HCT116 (cell line): Measurements from ENCODE around the gene PLP2. TPM values are rescaled to one million over a fixed set of nuclear protein-coding genes. Genes with fewer than 3 reads are reported as not detected.

Experiments used
- ATAC-seq: fragments of 200-7000 bp; cut with Tn5 transposase; 2 replicates; pipeline ENCODE4 v1.9.1; 2020; ENCODE audit warnings: mild to moderate bottlenecking, moderate library complexity
- BruUV-seq: library from RNA; stranded (reverse); fragments of 400-500 nt; replicated peaks from 2 replicates; lab custom pipeline; 2021; lab: Mats Ljungman, UMichigan
- CTCF ChIA-PET: fragments of 300-600 bp; sonication (Branson Sonifier 250); formaldehyde crosslinking; loops from one replicate; lab custom pipeline; 2021; ENCODE audit warnings: antibody characterized with exemption; lab: Charles Lee
- POLR2A ChIA-PET: fragments of 300-600, 350-600 bp; sonication (Branson Sonifier 250); formaldehyde crosslinking; loops from one replicate; lab custom pipeline; 2021; ENCODE audit warnings: antibody characterized with exemption; lab: Charles Lee
- RAD21 ChIA-PET, 2 experiments: fragments of 300-600 bp; sonication (Branson Sonifier 250); formaldehyde crosslinking; loops; one replicate each; lab custom pipeline; 2023; ENCODE audit warnings: low total read pairs in 2 of 2; ENCODE audit not compliant: uncharacterized antibody in 2 of 2, unreplicated experiment in 2 of 2, low non-redundant PET in 1 of 2; lab: Charles Lee
- DNase-seq: peaks from one replicate; pipeline ENCODE4 v3.0.0-alpha.2; 2010; ENCODE audit warnings: low read depth, low spot score
- H2AFZ ChIP-seq: fragments of 200-600 bp; shearing (Covaris generic), sonication (generic); 2 replicates; pipeline ENCODE4 v1.6.1; 2017; ENCODE audit warnings: low read depth, mixed run types, mixed read lengths, antibody characterized with exemption, low read length; ENCODE audit not compliant: poor library complexity, severe bottlenecking
- H3K27ac ChIP-seq: 2 replicates; pipeline ENCODE4 v1.5.1; 2012; ENCODE audit warnings: low read depth, low read length
- H3K27me3 ChIP-seq: fragments of 200-600 bp; sonication (generic); 2 replicates; pipeline ENCODE4 v1.6.1; 2016; ENCODE audit warnings: mixed run types, low read length, mixed read lengths; ENCODE audit not compliant: insufficient read depth
- H3K36me3 ChIP-seq, 2 experiments: fragments of 200-500 bp in 1 of 2; fragments of 200-600 bp in 1 of 2; sonication (Bioruptor generic) in 1 of 2; sonication (generic) in 1 of 2; 2 replicates each; pipeline versions ENCODE4 v1.5.1 to v1.6.1; 2014 to 2016; ENCODE audit warnings: low read length in 2 of 2, inconsistent platforms in 1 of 2, mixed read lengths in 1 of 2, mixed run types in 1 of 2; ENCODE audit not compliant: insufficient read depth in 2 of 2, control insufficient read depth in 1 of 2
- H3K4me1 ChIP-seq, 2 experiments: fragments of 200-600 bp in 1 of 2; sonication (generic) in 1 of 2; 2 replicates each; pipeline versions ENCODE4 v1.5.1 to v1.6.1; 2012 to 2017; ENCODE audit warnings: low read length in 2 of 2, inconsistent platforms in 1 of 2, mild to moderate bottlenecking in 1 of 2, mixed read lengths in 1 of 2, mixed run types in 1 of 2, moderate library complexity in 1 of 2; ENCODE audit not compliant: insufficient read depth in 2 of 2, control insufficient read depth in 1 of 2
- H3K4me2 ChIP-seq: fragments of 200-600 bp; sonication (generic); 2 replicates; pipeline ENCODE4 v1.6.1; 2017; ENCODE audit warnings: mixed run types, low read length, mixed read lengths
- H3K4me3 ChIP-seq, 2 experiments: fragments of 200-600 bp in 1 of 2; sonication (generic) in 1 of 2; replicated peaks in 1 of 2; 2 replicates each; pipeline ENCODE4 v1.5.1; 2011 to 2016; ENCODE audit warnings: low read length in 2 of 2, control low read depth in 1 of 2, low read depth in 1 of 2, mild to moderate bottlenecking in 1 of 2, mixed read lengths in 1 of 2, mixed run types in 1 of 2
- H3K79me2 ChIP-seq: fragments of 200-600 bp; sonication (generic); 2 replicates; pipeline ENCODE4 v1.6.1; 2017; ENCODE audit warnings: mild to moderate bottlenecking, mixed run types, low read length, moderate library complexity, mixed read lengths; ENCODE audit not compliant: insufficient read depth
- H3K9ac ChIP-seq: fragments of 200-600 bp; sonication (generic); 2 replicates; pipeline ENCODE4 v1.6.1; 2016; ENCODE audit warnings: low read length, mixed read lengths
- H3K9me2 ChIP-seq: fragments of 200-600 bp; sonication (generic), shearing (Covaris generic); 2 replicates; pipeline ENCODE4 v1.6.1; 2017; ENCODE audit warnings: mixed run types, mild to moderate bottlenecking, moderate library complexity; ENCODE audit not compliant: insufficient read depth
- H3K9me3 ChIP-seq, 2 experiments: fragments of 200-500 bp in 1 of 2; fragments of 200-600 bp in 1 of 2; sonication (Bioruptor generic) in 1 of 2; sonication (generic) in 1 of 2; 2 replicates each; pipeline ENCODE4 v1.6.1; 2014 to 2017; ENCODE audit warnings: low read length in 2 of 2, mixed read lengths in 2 of 2, inconsistent platforms in 1 of 2, low read depth in 1 of 2, mild to moderate bottlenecking in 1 of 2, mixed run types in 1 of 2, moderate library complexity in 1 of 2; ENCODE audit not compliant: control insufficient read depth in 1 of 2, insufficient read depth in 1 of 2
- H4K20me1 ChIP-seq: fragments of 200-600 bp; sonication (generic), shearing (Covaris generic); 2 replicates; pipeline ENCODE4 v1.6.1; 2017; ENCODE audit warnings: mixed run types, mild to moderate bottlenecking, moderate library complexity; ENCODE audit not compliant: insufficient read depth
- POLR2A ChIP-seq: IDR thresholded peaks from 2 replicates; pipeline ENCODE4 v1.7.0; 2011; ENCODE audit warnings: borderline replicate concordance; ENCODE audit not compliant: insufficient read depth, insufficient read length; ENCODE audit errors: extremely low read depth
- SRF ChIP-seq: IDR thresholded peaks from 2 replicates; pipeline ENCODE4 v1.6.1; 2012; ENCODE audit warnings: low read depth
- ZFX ChIP-seq: fragments of 450-650 bp; IDR thresholded peaks from 2 replicates; pipeline ENCODE4 v1.6.1; 2017
- intact Hi-C: fragments of 100-400 bp; cut with micrococcal nuclease; formaldehyde crosslinking; loops from 2 replicates; pipeline ENCODE4 v1.10.0; 2022
- total RNA-seq: library from RNA; stranded (reverse); gene quantifications from one replicate; pipeline ENCODE4 v1.2.1, GENCODE V29; 2021; ENCODE audit not compliant: unreplicated experiment
- TF ChIP-seq, protein P1 (sequence below), 3 experiments: fragments of 200-600 bp in 1 of 3; sonication (generic) in 1 of 3; IDR thresholded peaks in 2 of 3; conservative IDR thresholded peaks in 1 of 3; 2 replicates each; pipeline ENCODE4 v1.5.1; 2012 to 2017; ENCODE audit warnings: low read depth in 2 of 3, low read length in 2 of 3, antibody characterized with exemption in 1 of 3, borderline replicate concordance in 1 of 3, control low read depth in 1 of 3, mild to moderate bottlenecking in 1 of 3, mixed read lengths in 1 of 3, mixed run types in 1 of 3, moderate library complexity in 1 of 3; ENCODE audit not compliant: insufficient read depth in 1 of 3
- TF ChIP-seq, protein P2 (sequence below): IDR thresholded peaks from 2 replicates; pipeline ENCODE4 v1.6.1; 2012; ENCODE audit warnings: low read depth

Gene PLP2
- total RNA-seq, 1 experiment from 2014 or later, result 207 TPM

- TSS peak; percentile 76 for BruUV-seq
- CTCF ChIA-PET, result interaction anchor here (1.0 to 1.4 kb wide), 3 partner anchors 25 to 562 kb away, joined by 3 to 5 read pairs (median 5); no protein-coding TSS in a partner anchor
- RAD21 ChIA-PET, result no interaction called here
- H2AFZ ChIP-seq, result no peak overlapping the region
- no peaks in the 10 kb centered on the region for H3K9me2 ChIP-seq
- TF ChIP-seq POLR2A (no peak), ZFX (peak; percentile 75; the same call in 1 of the 2 replicates), SRF (no peak)
- TF ChIP-seq, all 23 proteins: peak for 1
- H3K4me3 ChIP-seq, result peak overlapping the region; percentile 71
- no peaks in the 10 kb centered on the region for H4K20me1 ChIP-seq
- H3K27me3 ChIP-seq, result no peaks in the 10 kb centered on the region
- POLR2A ChIA-PET, result interaction anchor here (0.9 to 2.5 kb wide), 6 partner anchors 14 to 294 kb away, joined by 3 to 21 read pairs (median 5); partner anchors contain the start of genes PLP2, PQBP1 and TIMM17B
- H3K4me1 ChIP-seq, result peaks cover 14 to 32% of the 10 kb centered on the region in 2 experiments
- intact Hi-C loops, result loop anchor here (1.0 to 10.0 kb wide), 4 partner anchors 9 to 643 kb away; partner anchors contain the start of genes PPP1R3F and SYP
- H3K36me3 ChIP-seq, result no peaks in the 10 kb centered on the region
- DNase-seq (no peak), ATAC-seq (peak; percentile 10)
- H3K4me2 ChIP-seq, result peak overlapping the region; percentile 78
- H3K9me3 ChIP-seq, result no peaks in the 10 kb centered on the region
- no peaks in the 10 kb centered on the region; the same call in 1 of the 2 replicates for H3K79me2 ChIP-seq
- H3K27ac ChIP-seq, result peak overlapping the region; percentile 85
- H3K9ac ChIP-seq, result peak overlapping the region; percentile 80
These were observed 19.9 kb downstream of the PLP2 start for GRCh38 chrX:49191574-49192011.

DNA sequence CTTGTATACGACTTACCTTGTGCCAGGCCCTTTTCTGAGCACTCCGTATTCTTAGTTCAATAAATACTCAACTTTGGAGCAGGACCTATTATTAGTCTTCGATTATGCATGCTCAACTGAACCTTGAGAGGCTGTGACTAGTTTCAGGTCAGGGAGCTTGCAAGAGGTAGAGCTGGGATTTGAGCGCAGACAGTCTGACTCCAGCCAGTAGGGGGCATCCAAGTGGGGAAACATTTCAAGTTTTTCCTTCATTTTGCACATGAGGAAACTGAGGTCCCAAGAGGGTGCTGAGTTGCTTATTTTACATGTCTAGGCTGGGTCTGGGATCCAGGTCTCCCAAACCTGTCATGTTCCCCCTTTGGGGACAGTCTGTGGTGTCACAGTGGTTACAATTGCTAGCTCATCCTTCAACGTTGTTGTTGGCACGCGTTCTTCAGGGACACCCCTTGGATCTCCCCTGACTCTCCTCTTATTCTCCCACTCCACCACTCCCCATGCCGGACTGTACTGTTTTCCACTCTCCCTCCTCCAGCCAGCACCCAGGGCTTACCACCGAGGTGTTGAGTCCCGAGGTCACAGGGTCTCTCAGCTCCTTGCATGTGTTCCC, 21.1 kb downstream of the PLP2 start:
- peaks cover 14 to 23% of the 10 kb centered on the region in 2 experiments for H3K4me1 ChIP-seq
- BruUV-seq, result no TSS peak
- H3K4me2 ChIP-seq, result peak overlapping the region; percentile 78
- DNase-seq, result no peak
- CTCF ChIA-PET, result interaction anchor here (0.8 to 1.5 kb wide), 9 partner anchors 8 to 646 kb away, joined by 3 to 6 read pairs (median 4); no protein-coding TSS in a partner anchor
- no peak overlapping the region for H3K9ac ChIP-seq
- ATAC-seq, result no peak
- POLR2A ChIA-PET, result interaction anchor here (1.4 kb wide), 1 partner anchor 9 kb away, joined by 4 read pairs; no protein-coding TSS in a partner anchor
- H3K9me2 ChIP-seq, result no peaks in the 10 kb centered on the region
- no peaks in the 10 kb centered on the region for H3K36me3 ChIP-seq
- H3K4me3 ChIP-seq, result no peak overlapping the region
- no peaks in the 10 kb centered on the region; the same call in 1 of the 2 replicates for H3K79me2 ChIP-seq
- no peaks in the 10 kb centered on the region for H4K20me1 ChIP-seq
- intact Hi-C loops, result loop anchor here (1.0 to 10.0 kb wide), 3 partner anchors 7 to 642 kb away; partner anchors contain the start of gene SYP
- H2AFZ ChIP-seq, result no peak overlapping the region
- H3K9me3 ChIP-seq, result no peaks in the 10 kb centered on the region
- H3K27me3 ChIP-seq, result no peaks in the 10 kb centered on the region
- TF ChIP-seq, protein P1, sequence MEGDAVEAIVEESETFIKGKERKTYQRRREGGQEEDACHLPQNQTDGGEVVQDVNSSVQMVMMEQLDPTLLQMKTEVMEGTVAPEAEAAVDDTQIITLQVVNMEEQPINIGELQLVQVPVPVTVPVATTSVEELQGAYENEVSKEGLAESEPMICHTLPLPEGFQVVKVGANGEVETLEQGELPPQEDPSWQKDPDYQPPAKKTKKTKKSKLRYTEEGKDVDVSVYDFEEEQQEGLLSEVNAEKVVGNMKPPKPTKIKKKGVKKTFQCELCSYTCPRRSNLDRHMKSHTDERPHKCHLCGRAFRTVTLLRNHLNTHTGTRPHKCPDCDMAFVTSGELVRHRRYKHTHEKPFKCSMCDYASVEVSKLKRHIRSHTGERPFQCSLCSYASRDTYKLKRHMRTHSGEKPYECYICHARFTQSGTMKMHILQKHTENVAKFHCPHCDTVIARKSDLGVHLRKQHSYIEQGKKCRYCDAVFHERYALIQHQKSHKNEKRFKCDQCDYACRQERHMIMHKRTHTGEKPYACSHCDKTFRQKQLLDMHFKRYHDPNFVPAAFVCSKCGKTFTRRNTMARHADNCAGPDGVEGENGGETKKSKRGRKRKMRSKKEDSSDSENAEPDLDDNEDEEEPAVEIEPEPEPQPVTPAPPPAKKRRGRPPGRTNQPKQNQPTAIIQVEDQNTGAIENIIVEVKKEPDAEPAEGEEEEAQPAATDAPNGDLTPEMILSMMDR (IDR thresholded peaks at IDR 0.05 in 2 of 3, conservative IDR thresholded peaks at IDR 0.05 in 1 of 3; ENCODE audit: borderline replicate concordance in 1 of 3, insufficient read depth in 1 of 3, low read depth in 2 of 3, low read length in 2 of 3), result peak in 2 of 3 experiments; percentile 64 to 67; a peak in 4 of 6 replicates
- TF ChIP-seq, protein P2, sequence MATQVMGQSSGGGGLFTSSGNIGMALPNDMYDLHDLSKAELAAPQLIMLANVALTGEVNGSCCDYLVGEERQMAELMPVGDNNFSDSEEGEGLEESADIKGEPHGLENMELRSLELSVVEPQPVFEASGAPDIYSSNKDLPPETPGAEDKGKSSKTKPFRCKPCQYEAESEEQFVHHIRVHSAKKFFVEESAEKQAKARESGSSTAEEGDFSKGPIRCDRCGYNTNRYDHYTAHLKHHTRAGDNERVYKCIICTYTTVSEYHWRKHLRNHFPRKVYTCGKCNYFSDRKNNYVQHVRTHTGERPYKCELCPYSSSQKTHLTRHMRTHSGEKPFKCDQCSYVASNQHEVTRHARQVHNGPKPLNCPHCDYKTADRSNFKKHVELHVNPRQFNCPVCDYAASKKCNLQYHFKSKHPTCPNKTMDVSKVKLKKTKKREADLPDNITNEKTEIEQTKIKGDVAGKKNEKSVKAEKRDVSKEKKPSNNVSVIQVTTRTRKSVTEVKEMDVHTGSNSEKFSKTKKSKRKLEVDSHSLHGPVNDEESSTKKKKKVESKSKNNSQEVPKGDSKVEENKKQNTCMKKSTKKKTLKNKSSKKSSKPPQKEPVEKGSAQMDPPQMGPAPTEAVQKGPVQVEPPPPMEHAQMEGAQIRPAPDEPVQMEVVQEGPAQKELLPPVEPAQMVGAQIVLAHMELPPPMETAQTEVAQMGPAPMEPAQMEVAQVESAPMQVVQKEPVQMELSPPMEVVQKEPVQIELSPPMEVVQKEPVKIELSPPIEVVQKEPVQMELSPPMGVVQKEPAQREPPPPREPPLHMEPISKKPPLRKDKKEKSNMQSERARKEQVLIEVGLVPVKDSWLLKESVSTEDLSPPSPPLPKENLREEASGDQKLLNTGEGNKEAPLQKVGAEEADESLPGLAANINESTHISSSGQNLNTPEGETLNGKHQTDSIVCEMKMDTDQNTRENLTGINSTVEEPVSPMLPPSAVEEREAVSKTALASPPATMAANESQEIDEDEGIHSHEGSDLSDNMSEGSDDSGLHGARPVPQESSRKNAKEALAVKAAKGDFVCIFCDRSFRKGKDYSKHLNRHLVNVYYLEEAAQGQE, result no peak
- H3K27ac ChIP-seq, result no peak overlapping the region
- RAD21 ChIA-PET, result no interaction called here
